ENCODE results near the gene SSB. TPM values are rescaled to one million over a fixed set of nuclear protein-coding genes. Genes with fewer than 3 reads are reported as not detected.
"Not testable (repeated sequence)": the region's sequence is repeated elsewhere in the genome, so short reads cannot be mapped to it uniquely, and the experiment has no call there.

The SSB gene
- 110 and 159 TPM in 2 replicates for total RNA-seq (2014; rRNA removed; shearing (Covaris generic))

GRCh38 chr2:169798718-169799592 is at the start of gene SSB:
TSS of gene SSB (plus strand) at chr2:169798871. CDS start at chr2:169800961, 2,090 bp downstream.
- in situ Hi-C loops (cut with HindIII; ENCODE audit: low sequenced_read_pairs): no loop called here
- DNase-seq (ENCODE audit: low spot score): peak; percentile 94

- no peak for DNase-seq (ENCODE audit: low spot score)
- in situ Hi-C loops (cut with HindIII; ENCODE audit: low sequenced_read_pairs): no loop called here
Observed at GRCh38 chr2:169752752-169753151, 45.9 kb upstream of the SSB start.

GRCh38 chr2:169755083-169755870 is 43.4 kb upstream of the SSB start:
- no peak for DNase-seq (ENCODE audit: low spot score)
- in situ Hi-C loops (cut with HindIII; ENCODE audit: low sequenced_read_pairs): no loop called here

GRCh38 chr2:169756342-169756741 is 42.3 kb upstream of the SSB start:
- no peak for DNase-seq (ENCODE audit: low spot score)
- in situ Hi-C loops (cut with HindIII; ENCODE audit: low sequenced_read_pairs): no loop called here

GRCh38 chr2:169757356-169757755 is 41.3 kb upstream of the SSB start:
- in situ Hi-C loops (cut with HindIII; ENCODE audit: low sequenced_read_pairs): no loop called here
- DNase-seq (ENCODE audit: low spot score): no peak

- in situ Hi-C loops (cut with HindIII; ENCODE audit: low sequenced_read_pairs): no loop called here
- no peak for DNase-seq (ENCODE audit: low spot score)
Observed at GRCh38 chr2:169757778-169758177, 40.9 kb upstream of the SSB start.

- no peak for DNase-seq (ENCODE audit: low spot score)
Observed at GRCh38 chr2:169759987-169760386, 38.7 kb upstream of the SSB start.

GRCh38 chr2:169760798-169761197 is 37.9 kb upstream of the SSB start:
- in situ Hi-C loops (cut with HindIII; ENCODE audit: low sequenced_read_pairs); DNase-seq (ENCODE audit: low spot score): not testable (repeated sequence)

More at GRCh38 chr2:169759987-169760386, 38.7 kb upstream of the SSB start:
- in situ Hi-C loops (cut with HindIII; ENCODE audit: low sequenced_read_pairs): no loop called here

GRCh38 chr2:169761251-169761969 is 37.3 kb upstream of the SSB start:
- in situ Hi-C loops (cut with HindIII; ENCODE audit: low sequenced_read_pairs): no loop called here
- DNase-seq (ENCODE audit: low spot score): no peak

GRCh38 chr2:169761970-169762292 is 36.7 kb upstream of the SSB start:
- no peak for DNase-seq (ENCODE audit: low spot score)
- in situ Hi-C loops (cut with HindIII; ENCODE audit: low sequenced_read_pairs): no loop called here

- no peak for DNase-seq (ENCODE audit: low spot score)
- in situ Hi-C loops (cut with HindIII; ENCODE audit: low sequenced_read_pairs): no loop called here
Observed at GRCh38 chr2:169765523-169765922, 33.1 kb upstream of the SSB start.

- in situ Hi-C loops (cut with HindIII; ENCODE audit: low sequenced_read_pairs): no loop called here
- DNase-seq (ENCODE audit: low spot score): peak; percentile 68
Observed at GRCh38 chr2:169767243-169767888, 31.3 kb upstream of the SSB start.

GRCh38 chr2:169768262-169768995 is 30.2 kb upstream of the SSB start:
- DNase-seq (ENCODE audit: low spot score): no peak
- in situ Hi-C loops (cut with HindIII; ENCODE audit: low sequenced_read_pairs): no loop called here

GRCh38 chr2:169771021-169771420 is 27.6 kb upstream of the SSB start:
- in situ Hi-C loops (cut with HindIII; ENCODE audit: low sequenced_read_pairs): no loop called here
- no peak for DNase-seq (ENCODE audit: low spot score)

- no peak for DNase-seq (ENCODE audit: low spot score)
- in situ Hi-C loops (cut with HindIII; ENCODE audit: low sequenced_read_pairs): no loop called here
Observed at GRCh38 chr2:169771612-169772011, 27.1 kb upstream of the SSB start.

GRCh38 chr2:169772651-169773050 is 26.0 kb upstream of the SSB start:
- in situ Hi-C loops (cut with HindIII; ENCODE audit: low sequenced_read_pairs): no loop called here
- DNase-seq (ENCODE audit: low spot score): no peak

- no peak for DNase-seq (ENCODE audit: low spot score)
- in situ Hi-C loops (cut with HindIII; ENCODE audit: low sequenced_read_pairs): no loop called here
Observed at GRCh38 chr2:169775354-169775753, 23.3 kb upstream of the SSB start.

- in situ Hi-C loops (cut with HindIII; ENCODE audit: low sequenced_read_pairs): no loop called here
- no peak for DNase-seq (ENCODE audit: low spot score)
Observed at GRCh38 chr2:169775765-169776164, 22.9 kb upstream of the SSB start.

Data from G401 (cell line).